ENCODE measurements around the gene TMEM263. TPM values are rescaled to one million over a fixed set of nuclear protein-coding genes. Genes with fewer than 3 reads are reported as not detected.

TMEM263 gene
- total RNA-seq, 1 experiment from 2014 or later, result 11.8 TPM

DNA sequence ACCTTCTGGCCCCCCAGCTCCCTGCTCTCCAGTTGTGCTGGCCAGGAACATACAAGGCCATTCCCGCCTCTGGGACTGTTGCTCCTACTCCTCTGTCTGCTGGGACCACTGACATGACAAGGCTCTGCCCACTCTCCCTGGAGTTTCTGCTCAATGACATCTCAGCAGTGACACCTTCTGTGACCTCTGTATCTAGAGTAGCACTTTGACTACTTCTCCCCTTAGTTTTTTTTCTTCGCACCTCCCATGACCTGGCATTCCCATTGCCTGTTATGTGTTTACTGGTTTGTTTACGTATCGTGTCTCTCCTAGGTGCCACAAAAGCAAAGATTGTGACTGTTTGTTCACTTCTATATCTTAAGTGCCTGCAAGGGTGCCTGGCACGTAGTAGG, 40.1 kb upstream of the TMEM263 start:
- DNase-seq, result no peak
- Mint-ChIP-seq H3K36me3 (ENCODE audit: insufficient read depth in 1 of 3, low read depth in 3 of 3) (no peaks in the 10 kb centered on the region), H3K27ac (no peak overlapping the region), H3K4me1 (peaks cover 30 to 31% of the 10 kb centered on the region in 2 experiments), H3K4me3 (no peak overlapping the region), H3K27me3 (ENCODE audit: low read depth) (peaks cover 5% of the 10 kb centered on the region), H3K9me3 (no peaks in the 10 kb centered on the region)
- H3K4me2 ChIP-seq (ENCODE audit: insufficient read depth, insufficient read length, low read length), result no peak overlapping the region
- no peaks in the 10 kb centered on the region for H3K23me2 ChIP-seq (ENCODE audit: insufficient read length, low read depth, low read length, poor library complexity, severe bottlenecking)
- no peak overlapping the region for H2AFZ ChIP-seq (ENCODE audit: low read length)
- H3K27me3 ChIP-seq (ENCODE audit: insufficient read depth, low read length), result no peaks in the 10 kb centered on the region
- no peak overlapping the region for H3K18ac ChIP-seq (ENCODE audit: insufficient read length, low read depth, low read length)
- no peak overlapping the region for H3K56ac ChIP-seq (ENCODE audit: insufficient read length, low read depth, low read length)
- no peaks in the 10 kb centered on the region; the same call in 1 of the 2 replicates for H3K4me1 ChIP-seq (ENCODE audit: insufficient read depth, low read length)
- H4K91ac ChIP-seq (ENCODE audit: insufficient read length, low read depth, low read length), result no peak overlapping the region
- no peaks in the 10 kb centered on the region for H3K9me3 ChIP-seq (ENCODE audit: control insufficient read depth, low read depth, low read length)
- TF ChIP-seq, protein P1, sequence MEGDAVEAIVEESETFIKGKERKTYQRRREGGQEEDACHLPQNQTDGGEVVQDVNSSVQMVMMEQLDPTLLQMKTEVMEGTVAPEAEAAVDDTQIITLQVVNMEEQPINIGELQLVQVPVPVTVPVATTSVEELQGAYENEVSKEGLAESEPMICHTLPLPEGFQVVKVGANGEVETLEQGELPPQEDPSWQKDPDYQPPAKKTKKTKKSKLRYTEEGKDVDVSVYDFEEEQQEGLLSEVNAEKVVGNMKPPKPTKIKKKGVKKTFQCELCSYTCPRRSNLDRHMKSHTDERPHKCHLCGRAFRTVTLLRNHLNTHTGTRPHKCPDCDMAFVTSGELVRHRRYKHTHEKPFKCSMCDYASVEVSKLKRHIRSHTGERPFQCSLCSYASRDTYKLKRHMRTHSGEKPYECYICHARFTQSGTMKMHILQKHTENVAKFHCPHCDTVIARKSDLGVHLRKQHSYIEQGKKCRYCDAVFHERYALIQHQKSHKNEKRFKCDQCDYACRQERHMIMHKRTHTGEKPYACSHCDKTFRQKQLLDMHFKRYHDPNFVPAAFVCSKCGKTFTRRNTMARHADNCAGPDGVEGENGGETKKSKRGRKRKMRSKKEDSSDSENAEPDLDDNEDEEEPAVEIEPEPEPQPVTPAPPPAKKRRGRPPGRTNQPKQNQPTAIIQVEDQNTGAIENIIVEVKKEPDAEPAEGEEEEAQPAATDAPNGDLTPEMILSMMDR (conservative IDR thresholded peaks at IDR 0.05), result no peak
- no peak overlapping the region for H3K23ac ChIP-seq (ENCODE audit: insufficient read length, low read depth, low read length)
- H3K79me2 ChIP-seq (ENCODE audit: insufficient read depth, low read length), result no peaks in the 10 kb centered on the region
- no peak overlapping the region for H3K4ac ChIP-seq (ENCODE audit: low read depth, low read length)
- no peak overlapping the region for H2BK15ac ChIP-seq (ENCODE audit: low read depth, low read length)
- no peaks in the 10 kb centered on the region for H4K20me1 ChIP-seq (ENCODE audit: control insufficient read depth, insufficient read depth, insufficient read length)
- no peak overlapping the region for H4K5ac ChIP-seq (ENCODE audit: insufficient read length, low read depth, low read length)
- H3K9ac ChIP-seq (ENCODE audit: extremely low read depth, insufficient read length, low read length), result no peak overlapping the region
- no CpG with 5 or more reads among the region's 5 CpGs for WGBS (ENCODE audit: extremely low coverage, insufficient read length, low lambda C conversion rate)
- no peak overlapping the region for H4K8ac ChIP-seq (replicated peaks; ENCODE audit: insufficient read length, low read depth, low read length)
- no peak overlapping the region for H3K14ac ChIP-seq (ENCODE audit: insufficient read depth, low read length)
- H2AK5ac ChIP-seq (ENCODE audit: insufficient read length, low read length), result no peak overlapping the region
- H3K79me1 ChIP-seq (ENCODE audit: insufficient read depth, low read depth, low read length, poor library complexity, severe bottlenecking), result no peaks in the 10 kb centered on the region
- H2BK120ac ChIP-seq (ENCODE audit: low read depth, low read length, poor library complexity, severe bottlenecking), result no peak overlapping the region
- H3K27ac ChIP-seq (ENCODE audit: insufficient read length, low read depth, low read length), result no peak overlapping the region
- H2BK12ac ChIP-seq (ENCODE audit: insufficient read length, low read depth, low read length), result no peak overlapping the region
- no peak overlapping the region for H2BK5ac ChIP-seq (ENCODE audit: insufficient read length, low read length)
- H2BK20ac ChIP-seq (ENCODE audit: low read depth, low read length, poor library complexity, severe bottlenecking), result no peak overlapping the region
- H3T11ph ChIP-seq (ENCODE audit: low read length), result no peak overlapping the region

Data from H9 (cell line).